Vagina (tissue), 2 donors: ENCODE results near the gene PAK3.

ENCODE experiments used
- POLR2A ChIP-seq, 2 donors: fragments of 450-650 bp; IDR thresholded peaks; one replicate each; pipeline ENCODE4 v1.6.1; 2017; ENCODE audit warnings: antibody characterized with exemption in 2 of 2, mild to moderate bottlenecking in 2 of 2, moderate library complexity in 2 of 2
- TF ChIP-seq, protein P1 (sequence below), 3 experiments: fragments of 450-650 bp in 2 of 3; fragments of 200-600 bp in 1 of 3; sonication (generic) in 1 of 3; IDR thresholded peaks; one replicate each; pipeline ENCODE4 v1.5.1; 2017 to 2019; ENCODE audit warnings: antibody characterized with exemption in 3 of 3, mild to moderate bottlenecking in 2 of 3, moderate library complexity in 2 of 3

DNA sequence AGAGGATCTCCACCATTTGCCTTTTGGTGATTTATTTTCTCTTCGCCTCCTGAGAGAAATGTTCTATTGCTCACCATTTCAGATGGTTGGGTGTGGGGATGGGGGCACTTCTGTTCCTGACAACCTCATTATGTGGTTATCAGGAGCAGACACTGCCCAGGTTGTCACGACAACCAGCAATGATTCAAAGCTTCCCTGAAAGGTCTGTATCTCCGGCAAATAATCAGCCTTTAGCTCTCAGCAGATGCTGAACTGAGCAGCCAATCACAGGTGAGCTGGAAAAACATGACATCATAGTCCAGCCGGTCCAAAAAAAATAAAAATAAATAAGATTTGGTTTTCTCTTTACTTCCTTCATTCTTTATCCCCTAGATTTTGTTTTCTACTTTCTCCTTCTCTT lies 5.5 kb upstream of the PAK3 start:
- TF ChIP-seq, protein P1, sequence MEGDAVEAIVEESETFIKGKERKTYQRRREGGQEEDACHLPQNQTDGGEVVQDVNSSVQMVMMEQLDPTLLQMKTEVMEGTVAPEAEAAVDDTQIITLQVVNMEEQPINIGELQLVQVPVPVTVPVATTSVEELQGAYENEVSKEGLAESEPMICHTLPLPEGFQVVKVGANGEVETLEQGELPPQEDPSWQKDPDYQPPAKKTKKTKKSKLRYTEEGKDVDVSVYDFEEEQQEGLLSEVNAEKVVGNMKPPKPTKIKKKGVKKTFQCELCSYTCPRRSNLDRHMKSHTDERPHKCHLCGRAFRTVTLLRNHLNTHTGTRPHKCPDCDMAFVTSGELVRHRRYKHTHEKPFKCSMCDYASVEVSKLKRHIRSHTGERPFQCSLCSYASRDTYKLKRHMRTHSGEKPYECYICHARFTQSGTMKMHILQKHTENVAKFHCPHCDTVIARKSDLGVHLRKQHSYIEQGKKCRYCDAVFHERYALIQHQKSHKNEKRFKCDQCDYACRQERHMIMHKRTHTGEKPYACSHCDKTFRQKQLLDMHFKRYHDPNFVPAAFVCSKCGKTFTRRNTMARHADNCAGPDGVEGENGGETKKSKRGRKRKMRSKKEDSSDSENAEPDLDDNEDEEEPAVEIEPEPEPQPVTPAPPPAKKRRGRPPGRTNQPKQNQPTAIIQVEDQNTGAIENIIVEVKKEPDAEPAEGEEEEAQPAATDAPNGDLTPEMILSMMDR (IDR thresholded peaks at IDR 0.05): no peak
- no peak for TF ChIP-seq POLR2A (IDR thresholded peaks at IDR 0.05)
